ENCODE results near the gene GBA3.

DNA sequence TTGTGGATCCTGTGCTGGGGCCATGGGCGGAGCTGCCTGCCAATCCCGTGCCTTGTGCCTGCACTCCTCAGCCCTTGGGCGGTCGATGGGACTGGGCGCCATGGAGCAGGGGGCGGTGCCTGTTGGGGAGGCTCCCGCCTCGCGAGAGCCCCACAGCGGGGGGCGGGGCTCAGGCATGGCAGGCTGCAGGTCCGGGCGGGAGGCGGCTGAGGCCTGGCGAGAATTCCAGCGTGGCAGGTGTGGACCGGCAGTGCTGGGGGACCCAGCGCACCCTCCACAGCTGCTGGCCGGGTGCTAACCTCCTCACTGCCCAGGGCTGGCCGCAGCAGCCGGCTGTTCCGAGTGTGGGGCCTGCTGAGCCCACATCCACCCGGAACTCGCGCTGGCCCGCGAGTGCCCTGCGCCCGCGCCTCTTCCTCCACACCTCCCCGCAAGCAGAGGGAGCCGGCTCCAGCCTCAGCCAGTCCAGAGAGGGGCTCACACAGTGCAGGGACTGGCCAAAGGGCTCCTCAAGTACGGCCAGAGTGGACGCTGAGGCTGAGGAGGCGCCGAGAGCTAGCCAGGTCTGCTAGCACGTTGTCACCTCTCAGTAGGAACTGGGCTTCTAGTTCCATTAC is 85.9 kb downstream of the GBA3 start:
- TF ChIP-seq, protein P1, sequence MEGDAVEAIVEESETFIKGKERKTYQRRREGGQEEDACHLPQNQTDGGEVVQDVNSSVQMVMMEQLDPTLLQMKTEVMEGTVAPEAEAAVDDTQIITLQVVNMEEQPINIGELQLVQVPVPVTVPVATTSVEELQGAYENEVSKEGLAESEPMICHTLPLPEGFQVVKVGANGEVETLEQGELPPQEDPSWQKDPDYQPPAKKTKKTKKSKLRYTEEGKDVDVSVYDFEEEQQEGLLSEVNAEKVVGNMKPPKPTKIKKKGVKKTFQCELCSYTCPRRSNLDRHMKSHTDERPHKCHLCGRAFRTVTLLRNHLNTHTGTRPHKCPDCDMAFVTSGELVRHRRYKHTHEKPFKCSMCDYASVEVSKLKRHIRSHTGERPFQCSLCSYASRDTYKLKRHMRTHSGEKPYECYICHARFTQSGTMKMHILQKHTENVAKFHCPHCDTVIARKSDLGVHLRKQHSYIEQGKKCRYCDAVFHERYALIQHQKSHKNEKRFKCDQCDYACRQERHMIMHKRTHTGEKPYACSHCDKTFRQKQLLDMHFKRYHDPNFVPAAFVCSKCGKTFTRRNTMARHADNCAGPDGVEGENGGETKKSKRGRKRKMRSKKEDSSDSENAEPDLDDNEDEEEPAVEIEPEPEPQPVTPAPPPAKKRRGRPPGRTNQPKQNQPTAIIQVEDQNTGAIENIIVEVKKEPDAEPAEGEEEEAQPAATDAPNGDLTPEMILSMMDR (IDR thresholded peaks at IDR 0.05) = no peak
- TF ChIP-seq POLR2A (IDR thresholded peaks at IDR 0.05) = no peak
- no peak for TF ChIP-seq EP300 (IDR thresholded peaks at IDR 0.05)
